Bronchial epithelial cell (primary cell): ENCODE data around the gene PPFIA1. TPM values are rescaled to one million over a fixed set of nuclear protein-coding genes. Genes with fewer than 3 reads are reported as not detected.

Source experiments
- DNase-seq: peaks from one replicate; pipeline ENCODE4 v3.0.0-alpha.2; 2010; ENCODE audit warnings: low read depth
- FAIRE-seq: peaks from 2 replicates; lab custom pipeline; 2011; peaks lifted over from hg19 to GRCh38; lab: Jason Lieb, UNC
- H3K27me3 ChIP-seq: 2 replicates; pipeline ENCODE4 v1.5.1; 2011; ENCODE audit warnings: low read length; ENCODE audit not compliant: control insufficient read depth, insufficient read depth
- H3K36me3 ChIP-seq: 2 replicates; pipeline ENCODE4 v1.5.1; 2011; ENCODE audit warnings: low read length; ENCODE audit not compliant: control insufficient read depth, insufficient read depth
- H3K4me3 ChIP-seq: 2 replicates; pipeline ENCODE4 v1.5.1; 2011; ENCODE audit warnings: mild to moderate bottlenecking, low read depth, low read length, control low read depth
- total RNA-seq: library from RNA; depleted of rRNA; stranded (reverse); fragments of >200 nt; gene quantifications from 2 replicates; pipeline ENCODE4 v1.2.1, GENCODE V29; 2014
- TF ChIP-seq, protein P1 (sequence below): IDR thresholded peaks from 2 replicates; pipeline ENCODE4 v1.5.1; 2011; ENCODE audit warnings: mild to moderate bottlenecking, moderate library complexity, low read length, control low read depth, inconsistent platforms; ENCODE audit not compliant: insufficient read depth, severe bottlenecking

PPFIA1 gene
- total RNA-seq, 1 donor from 2014 or later: 35.0 TPM

DNA sequence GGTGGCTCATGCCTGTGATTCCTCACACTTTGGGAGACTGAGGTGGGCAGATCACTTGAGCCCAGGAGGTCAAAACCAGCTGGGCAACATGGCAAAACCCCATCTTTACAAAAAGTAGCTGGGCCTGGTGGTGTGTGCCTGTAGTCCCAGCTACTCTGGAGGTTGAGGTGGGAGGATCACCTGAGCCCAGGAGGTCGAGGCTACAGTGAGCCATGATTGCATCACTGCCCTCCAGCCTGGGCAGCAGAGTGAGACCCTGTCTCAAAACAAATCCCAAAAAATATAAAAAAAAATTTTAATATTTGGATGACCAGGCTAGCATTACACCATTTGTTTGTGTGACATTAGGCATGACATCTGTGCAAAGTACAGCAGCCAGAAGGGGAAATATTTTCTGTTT lies 78.1 kb downstream of the PPFIA1 start:
- no peak for DNase-seq
- Histone ChIP-seq H3K27me3 (no peaks in the 10 kb centered on the region), H3K4me3 (no peak overlapping the region), H3K36me3 (peaks cover 15% of the 10 kb centered on the region)
- FAIRE-seq: no peak
- TF ChIP-seq, protein P1, sequence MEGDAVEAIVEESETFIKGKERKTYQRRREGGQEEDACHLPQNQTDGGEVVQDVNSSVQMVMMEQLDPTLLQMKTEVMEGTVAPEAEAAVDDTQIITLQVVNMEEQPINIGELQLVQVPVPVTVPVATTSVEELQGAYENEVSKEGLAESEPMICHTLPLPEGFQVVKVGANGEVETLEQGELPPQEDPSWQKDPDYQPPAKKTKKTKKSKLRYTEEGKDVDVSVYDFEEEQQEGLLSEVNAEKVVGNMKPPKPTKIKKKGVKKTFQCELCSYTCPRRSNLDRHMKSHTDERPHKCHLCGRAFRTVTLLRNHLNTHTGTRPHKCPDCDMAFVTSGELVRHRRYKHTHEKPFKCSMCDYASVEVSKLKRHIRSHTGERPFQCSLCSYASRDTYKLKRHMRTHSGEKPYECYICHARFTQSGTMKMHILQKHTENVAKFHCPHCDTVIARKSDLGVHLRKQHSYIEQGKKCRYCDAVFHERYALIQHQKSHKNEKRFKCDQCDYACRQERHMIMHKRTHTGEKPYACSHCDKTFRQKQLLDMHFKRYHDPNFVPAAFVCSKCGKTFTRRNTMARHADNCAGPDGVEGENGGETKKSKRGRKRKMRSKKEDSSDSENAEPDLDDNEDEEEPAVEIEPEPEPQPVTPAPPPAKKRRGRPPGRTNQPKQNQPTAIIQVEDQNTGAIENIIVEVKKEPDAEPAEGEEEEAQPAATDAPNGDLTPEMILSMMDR: no peak

DNA sequence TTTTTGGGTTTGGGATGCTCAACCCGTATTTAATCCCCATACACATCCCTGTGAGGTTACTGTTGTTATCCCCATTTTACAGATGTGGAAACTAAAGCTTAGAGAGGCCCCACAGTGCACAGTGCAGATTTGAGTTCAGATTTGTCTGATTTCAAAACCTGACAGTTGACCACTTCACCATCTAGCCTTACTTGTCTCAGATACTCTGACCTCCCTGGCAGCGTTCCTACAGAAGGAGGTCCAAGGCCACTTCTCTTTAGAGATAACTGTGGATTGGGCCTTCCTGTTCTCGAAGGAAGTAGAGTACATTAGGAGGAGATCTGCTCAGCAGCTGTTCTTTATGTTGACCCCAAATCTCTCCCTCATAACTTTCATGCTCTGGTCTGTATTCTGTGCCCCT lies 81.2 kb downstream of the PPFIA1 start:
- DNase-seq (no peak), FAIRE-seq (no peak)
- peaks cover 23% of the 10 kb centered on the region for H3K36me3 ChIP-seq
- H3K4me3 ChIP-seq: no peak overlapping the region
- TF ChIP-seq, protein P1: no peak
- no peaks in the 10 kb centered on the region for H3K27me3 ChIP-seq

DNA sequence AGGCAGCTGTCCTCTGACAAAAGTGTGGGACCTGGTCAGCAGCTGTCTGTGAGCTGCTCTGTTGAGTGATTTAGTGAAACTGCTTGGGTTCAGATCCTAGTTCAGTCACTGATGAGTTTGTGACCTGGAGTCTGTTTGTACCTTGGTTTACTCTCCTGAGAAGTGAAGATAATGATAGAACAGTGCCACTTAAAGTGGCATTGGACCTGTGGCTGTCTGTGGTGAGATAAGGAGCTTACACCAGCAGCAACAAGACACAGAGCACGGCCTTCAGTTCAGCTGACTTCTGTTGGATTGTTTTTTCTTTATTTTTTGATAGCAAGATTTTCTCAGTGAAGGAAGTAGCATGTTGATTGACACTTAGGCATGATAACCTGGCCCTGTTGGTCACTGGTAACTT lies 81.6 kb downstream of the PPFIA1 start:
- H3K27me3 ChIP-seq: no peaks in the 10 kb centered on the region
- H3K4me3 ChIP-seq: no peak overlapping the region
- no peak for DNase-seq
- FAIRE-seq: peak; percentile 75
- TF ChIP-seq, protein P1: no peak
- peaks cover 23% of the 10 kb centered on the region for H3K36me3 ChIP-seq

DNA sequence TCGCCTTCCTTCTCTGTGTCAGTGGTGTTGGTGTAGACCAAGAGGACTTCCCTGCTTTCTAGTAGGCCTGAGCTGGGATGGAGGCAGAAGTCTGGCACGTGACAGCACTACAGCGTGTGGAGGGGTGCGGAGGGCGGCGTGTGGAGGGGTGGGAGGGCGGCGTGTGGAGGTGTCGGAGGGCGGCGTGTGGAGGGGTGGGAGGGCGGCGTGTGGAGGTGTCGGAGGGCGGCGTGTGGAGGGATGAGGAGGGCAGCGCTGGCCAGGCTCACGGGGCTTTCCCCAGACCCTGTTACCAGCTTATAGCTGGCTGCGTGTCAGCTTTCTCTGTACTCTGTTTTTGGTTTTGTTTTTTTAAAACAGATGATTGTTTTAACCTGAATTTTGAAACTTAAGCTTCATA lies 82.1 kb downstream of the PPFIA1 start:
- no peak for DNase-seq
- no peak for FAIRE-seq
- Histone ChIP-seq H3K27me3 (no peaks in the 10 kb centered on the region), H3K4me3 (no peak overlapping the region), H3K36me3 (peaks cover 23% of the 10 kb centered on the region)
- TF ChIP-seq, protein P1: no peak

DNA sequence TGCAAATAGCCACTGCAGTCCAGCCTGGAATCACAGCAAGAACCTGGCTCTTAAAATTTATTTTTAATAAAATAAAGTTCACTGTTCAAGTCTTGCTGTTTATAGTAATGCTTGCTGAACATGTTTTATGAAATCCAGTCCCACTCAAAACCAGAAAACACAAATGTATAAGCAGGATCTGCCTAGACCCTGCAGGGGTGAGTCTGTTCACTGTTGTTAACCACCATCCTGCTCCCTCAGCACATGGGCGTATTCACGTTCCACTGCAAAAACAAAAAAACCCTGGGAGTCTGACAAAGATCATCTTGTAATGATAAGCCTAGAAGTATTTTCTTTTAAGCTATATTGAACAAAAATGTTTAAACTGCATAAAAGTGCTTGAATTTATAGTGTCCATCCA lies 82.8 kb downstream of the PPFIA1 start:
- no peak for FAIRE-seq
- Histone ChIP-seq H3K4me3 (no peak overlapping the region), H3K27me3 (no peaks in the 10 kb centered on the region), H3K36me3 (peaks cover 19% of the 10 kb centered on the region)
- DNase-seq: no peak
- TF ChIP-seq, protein P1: no peak

DNA sequence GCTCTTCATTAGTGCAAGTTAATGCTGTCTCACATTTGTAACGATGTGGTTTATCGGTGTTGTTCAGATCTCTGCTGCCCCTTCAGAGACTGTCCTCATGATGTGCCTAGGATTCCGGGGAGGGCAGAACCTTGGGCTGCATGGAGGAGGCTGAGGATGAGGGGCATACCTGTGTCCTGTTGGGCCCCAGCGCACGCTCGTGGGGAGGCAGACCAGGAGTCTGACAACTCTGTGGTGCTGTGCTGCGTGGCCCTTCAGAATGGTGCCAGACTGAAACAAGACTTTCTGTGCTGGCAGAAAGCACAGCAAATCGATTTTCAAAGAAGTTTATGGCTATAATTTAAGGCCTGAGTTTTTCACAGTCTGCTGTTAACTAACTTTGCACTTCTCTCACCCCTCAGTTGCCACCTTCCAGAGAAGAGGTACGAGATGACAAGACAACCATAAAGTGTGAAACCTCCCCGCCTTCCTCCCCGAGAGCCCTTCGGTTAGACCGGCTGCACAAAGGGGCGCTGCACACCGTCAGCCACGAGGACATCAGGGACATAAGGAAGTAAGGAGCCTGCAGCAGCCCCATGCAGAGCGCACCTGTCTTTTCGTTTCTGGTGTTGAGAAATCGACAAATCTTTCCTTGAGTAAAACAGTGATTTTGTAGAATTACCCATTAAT lies 83.5 kb downstream of the PPFIA1 start:
- peak; percentile 75 for FAIRE-seq
- TF ChIP-seq, protein P1: no peak

More for the DNA sequence above, 83.5 kb downstream of the PPFIA1 start:
- no peak overlapping the region for H3K4me3 ChIP-seq
- no peaks in the 10 kb centered on the region for H3K27me3 ChIP-seq
- peaks cover 17% of the 10 kb centered on the region for H3K36me3 ChIP-seq
- no peak for DNase-seq
